A549 (cell line): ENCODE measurements around the gene OR10G6. TPM values are rescaled to one million over a fixed set of nuclear protein-coding genes. Genes with fewer than 3 reads are reported as not detected.

Experiments
- ATAC-seq, 2 experiments: fragments of 200-7000 bp in 1 of 2; fragments of >200 bp in 1 of 2; cut with Nextera tagmentation in 1 of 2; cut with Tn5 transposase in 1 of 2; 3 replicates each; pipeline versions ENCODE4 v1.8.0 to v1.9.1; 2018 to 2020; ENCODE audit warnings: mild to moderate bottlenecking in 1 of 2, moderate library complexity in 1 of 2
- CTCF ChIA-PET: fragments of 300-600 bp; sonication (Branson Sonifier 250); formaldehyde crosslinking; extraction: SDS; loops from one replicate; lab custom pipeline; 2021; ENCODE audit warnings: antibody characterized with exemption, inconsistent platforms; lab: Yijun Ruan, JAX
- POLR2A ChIA-PET: fragments of 350-600 bp; formaldehyde crosslinking; extraction: SDS; loops from one replicate; lab custom pipeline; 2021; ENCODE audit warnings: antibody characterized with exemption, inconsistent platforms; lab: Yijun Ruan, JAX
- DNase-seq, 2 experiments: peaks; one replicate each; pipeline versions ENCODE4 v3.0.0 to v3.0.0-alpha.2; 2011 to 2016; ENCODE audit warnings: low read depth in 1 of 2, low spot score in 1 of 2
- FAIRE-seq: peaks from 2 replicates; lab custom pipeline; 2011; peaks lifted over from hg19 to GRCh38; lab: Jason Lieb, UNC
- H3K27ac ChIP-seq, 2 experiments: fragments of >200 bp; sonication (Bioruptor Twin); formaldehyde crosslinking; 3 replicates each; pipeline ENCODE4 v1.5.1; 2016 to 2017
- H3K4me1 ChIP-seq: fragments of >200 bp; sonication (Bioruptor Twin); formaldehyde crosslinking; 3 replicates; pipeline ENCODE4 v1.6.1; 2016
- H3K4me2 ChIP-seq: fragments of >200 bp; sonication (Bioruptor Twin); formaldehyde crosslinking; 3 replicates; pipeline ENCODE4 v1.6.1; 2016
- H3K4me3 ChIP-seq: fragments of >200 bp; sonication (Bioruptor Twin); formaldehyde crosslinking; 3 replicates; pipeline ENCODE4 v1.5.1; 2016
- H3K9me3 ChIP-seq: fragments of >200 bp; sonication (Bioruptor Twin); formaldehyde crosslinking; 3 replicates; pipeline ENCODE4 v1.6.1; 2016
- ATOH8 ChIP-seq: fragments of 250-450 bp; sonication (Bioruptor Pico); IDR thresholded peaks from 2 replicates; pipeline ENCODE4 v1.5.0; 2020; ENCODE audit warnings: low read depth, mild to moderate bottlenecking, moderate library complexity
- CBX8 ChIP-seq: fragments of 200-600 bp; sonication (generic); IDR thresholded peaks from 2 replicates; pipeline ENCODE4 v1.6.1; 2016
- CEBPB ChIP-seq, 2 experiments: fragments of >200 bp in 1 of 2; sonication (Bioruptor Twin) in 1 of 2; formaldehyde crosslinking in 1 of 2; IDR thresholded peaks; 2 replicates each; pipeline ENCODE4 v1.6.1; 2012 to 2016
- CHD2 ChIP-seq: fragments of 150-350 bp; IDR thresholded peaks from 2 replicates; pipeline ENCODE4 v1.6.1; 2014; ENCODE audit warnings: low read length; ENCODE audit not compliant: partially characterized antibody
- CTCF ChIP-seq: fragments of >200 bp; sonication (Bioruptor Twin); formaldehyde crosslinking; IDR thresholded peaks from 3 replicates; pipeline ENCODE4 v1.5.1; 2016
- E2F6 ChIP-seq: IDR thresholded peaks from 2 replicates; pipeline ENCODE4 v1.6.1; 2012; ENCODE audit warnings: low read depth, borderline replicate concordance
- EHMT2 ChIP-seq: fragments of 200-600 bp; sonication (generic); IDR thresholded peaks from 2 replicates; pipeline ENCODE4 v1.6.1; 2016; ENCODE audit warnings: antibody characterized with exemption, low read depth, mild to moderate bottlenecking, moderate library complexity
- ELK1 ChIP-seq: fragments of 150-350 bp; IDR thresholded peaks from 2 replicates; pipeline ENCODE4 v1.6.1; 2014; ENCODE audit warnings: low read depth, mild to moderate bottlenecking, low read length
- EP300 ChIP-seq, 2 experiments: fragments of >200 bp; sonication (Bioruptor Twin); formaldehyde crosslinking; IDR thresholded peaks; 2 replicates in 1 of 2; 3 replicates in 1 of 2; pipeline ENCODE4 v1.6.1; 2016 to 2017
- ESRRA ChIP-seq: fragments of 150-350 bp; IDR thresholded peaks from 2 replicates; pipeline ENCODE4 v1.6.1; 2014; ENCODE audit warnings: mild to moderate bottlenecking, low read length, borderline replicate concordance
- FOSB ChIP-seq: fragments of 250-450 bp; sonication (Bioruptor Pico); IDR thresholded peaks from 2 replicates; pipeline ENCODE4 v1.5.0; 2020; ENCODE audit warnings: mild to moderate bottlenecking, moderate library complexity
- HEYL ChIP-seq: fragments of 250-450 bp; sonication (Bioruptor Pico); IDR thresholded peaks from 2 replicates; pipeline ENCODE4 v1.8.0; 2021; ENCODE audit warnings: mild to moderate bottlenecking, moderate library complexity
- HMGXB4 ChIP-seq: fragments of 250-450 bp; sonication (Bioruptor Pico); IDR thresholded peaks from 2 replicates; pipeline ENCODE4 v1.5.0; 2021; ENCODE audit warnings: mild to moderate bottlenecking, moderate library complexity, borderline replicate concordance
- JUN ChIP-seq, 2 experiments: fragments of >200 bp; sonication (Bioruptor Twin); formaldehyde crosslinking; IDR thresholded peaks; 2 replicates in 1 of 2; 3 replicates in 1 of 2; pipeline ENCODE4 v1.6.1; 2016 to 2017
- KDM1A ChIP-seq: fragments of 200-600 bp; sonication (generic); IDR thresholded peaks from 2 replicates; pipeline ENCODE4 v1.6.1; 2016; ENCODE audit warnings: low read depth, mild to moderate bottlenecking
- KDM5A ChIP-seq: fragments of 200-600 bp; sonication (generic); IDR thresholded peaks from 2 replicates; pipeline ENCODE4 v1.6.1; 2016; ENCODE audit warnings: antibody characterized with exemption, mild to moderate bottlenecking
- MAX ChIP-seq: IDR thresholded peaks from 2 replicates; pipeline ENCODE4 v1.6.1; 2012
- MYC ChIP-seq: IDR thresholded peaks from 2 replicates; pipeline ENCODE4 v1.6.1; 2012; ENCODE audit warnings: mild to moderate bottlenecking, inconsistent platforms, low read length, improper control_type of control experiment, borderline replicate concordance
- NFE2L2 ChIP-seq: fragments of 150-350 bp; conservative IDR thresholded peaks from 2 replicates; pipeline ENCODE4 v1.6.1; 2014; ENCODE audit warnings: low read length
- POLR2AphosphoS2 ChIP-seq: conservative IDR thresholded peaks from 2 replicates; pipeline ENCODE4 v1.6.1; 2012; ENCODE audit warnings: low read length, improper control_type of control experiment, inconsistent platforms
- RAD21 ChIP-seq, 2 experiments: fragments of >200 bp in 1 of 2; sonication (Bioruptor Twin) in 1 of 2; formaldehyde crosslinking in 1 of 2; IDR thresholded peaks in 1 of 2; conservative IDR thresholded peaks in 1 of 2; 2 replicates in 1 of 2; 3 replicates in 1 of 2; pipeline ENCODE4 v1.6.1; 2012 to 2018; ENCODE audit warnings: inconsistent platforms in 1 of 2
- RFX5 ChIP-seq: fragments of 450-650 bp; IDR thresholded peaks from 2 replicates; pipeline ENCODE4 v1.7.1; 2014; ENCODE audit warnings: antibody characterized with exemption, mild to moderate bottlenecking, moderate library complexity
- RNF2 ChIP-seq: fragments of 200-600 bp; sonication (generic); IDR thresholded peaks from 2 replicates; pipeline ENCODE4 v1.6.1; 2016; ENCODE audit warnings: low read depth, mild to moderate bottlenecking, antibody characterized with exemption, moderate library complexity, borderline replicate concordance
- SMC3 ChIP-seq: fragments of >200 bp; sonication (Bioruptor Twin); formaldehyde crosslinking; IDR thresholded peaks from 3 replicates; pipeline ENCODE4 v1.6.1; 2018; ENCODE audit warnings: inconsistent platforms
- SREBF2 ChIP-seq: fragments of 450-650 bp; IDR thresholded peaks from 2 replicates; pipeline ENCODE4 v1.6.1; 2014; ENCODE audit warnings: mild to moderate bottlenecking, moderate library complexity
- TFCP2L1 ChIP-seq: fragments of 250-450 bp; sonication (Bioruptor Pico); IDR thresholded peaks from 2 replicates; pipeline ENCODE4 v1.5.0; 2021; ENCODE audit warnings: mild to moderate bottlenecking
- TP53 ChIP-seq: fragments of 250-450 bp; sonication (Bioruptor Pico); IDR thresholded peaks from 2 replicates; pipeline ENCODE4 v1.5.0; 2021; ENCODE audit warnings: mild to moderate bottlenecking, moderate library complexity
- USF2 ChIP-seq: fragments of 450-650 bp; IDR thresholded peaks from 2 replicates; pipeline ENCODE4 v1.6.1; 2014; ENCODE audit warnings: antibody characterized with exemption
- ZNF302 ChIP-seq: fragments of 250-450 bp; sonication (Bioruptor Pico); IDR thresholded peaks from 2 replicates; pipeline ENCODE4 v1.9.0; 2021; ENCODE audit warnings: inconsistent platforms, mild to moderate bottlenecking, moderate library complexity
- WGBS: methylation state at CpG from one replicate; pipeline ENCODE4 v1.1.6; 2017; ENCODE audit errors: missing lambda C conversion rate; 5-methylcytosine and 5-hydroxymethylcytosine counted together
- polyA plus RNA-seq, 4 experiments: library from polyadenylated mRNA; depleted of rRNA in 3 of 4; stranded (reverse); fragments of >200 nt; fragmentation: RNase III in 1 of 4; extraction: RNeasy Plus Mini Kit Qiagen cat#74134 plus additional on column Dnase treatment in 1 of 4; gene quantifications; 2 replicates in 3 of 4; 3 replicates in 1 of 4; pipeline ENCODE4 v1.2.3, GENCODE V29; 2011 to 2017

The OR10G6 gene
- polyA plus RNA-seq, 2 of the 4 experiments (the other 2 are of a cell fraction), result not detected

- Histone ChIP-seq H3K4me3 (no peak overlapping the region), H3K9me3 (no peaks in the 10 kb centered on the region), H3K27ac (no peak overlapping the region), H3K4me1 (no peaks in the 10 kb centered on the region), H3K4me2 (no peak overlapping the region)
- FAIRE-seq (no peak), DNase-seq (no peak), ATAC-seq (no peak)
- whole genome bisulfite sequencing, result 13% methylated on average over 3 of the region's 9 CpGs
- CTCF ChIA-PET, result no interaction called here
- POLR2A ChIA-PET, result no interaction called here
- TF ChIP-seq EP300 (IDR thresholded peaks at IDR 0.05) (no peak), SMC3 (no peak), E2F6 (no peak), ATOH8 (CRISPR knock-in tag) (no peak), KDM5A (no peak), KDM1A (no peak)
These were observed 44.6 kb upstream of the OR10G6 start for GRCh38 chr11:124039557-124039956.

GRCh38 chr11:124036666-124037065 is 41.7 kb upstream of the OR10G6 start:
- TF ChIP-seq ELK1, result no peak
- TF ChIP-seq RNF2, result no peak
- no peak for TF ChIP-seq EHMT2
- TF ChIP-seq FOSB (CRISPR knock-in tag), result no peak
- TF ChIP-seq TP53 (CRISPR knock-in tag), result no peak
- no peak for TF ChIP-seq RFX5
- no peak for TF ChIP-seq MAX
- TF ChIP-seq USF2, result no peak
- TF ChIP-seq ESRRA, result no peak
- no peak for TF ChIP-seq MYC
- no peak for TF ChIP-seq CTCF
- CTCF ChIA-PET, result interaction anchor here (0.6 kb wide), 1 partner anchor 98 kb away, joined by 4 read pairs; no protein-coding TSS in a partner anchor
- DNase-seq, result no peak
- POLR2A ChIA-PET, result no interaction called here
- WGBS, result 79% methylated on average over 1 of the region's 1 CpG
- Histone ChIP-seq H3K27ac (no peak overlapping the region), H3K4me1 (no peaks in the 10 kb centered on the region), H3K4me3 (no peak overlapping the region), H3K4me2 (no peak overlapping the region), H3K9me3 (no peaks in the 10 kb centered on the region)
- FAIRE-seq, result no peak
- no peak for ATAC-seq

GRCh38 chr11:124026498-124026897 is 31.5 kb upstream of the OR10G6 start, which contains the start of gene OR10G8:
Gene OR10G8, plus strand, starts transcription at chr11:124026798. Its CDS starts 2,825 bp downstream, at chr11:124029623.
- Histone ChIP-seq H3K4me1 (no peaks in the 10 kb centered on the region), H3K27ac (no peak within 1 kb of the TSS), H3K4me2 (no peak within 1 kb of the TSS), H3K9me3 (no peaks in the 10 kb centered on the region), H3K4me3 (no peak within 1 kb of the TSS)
- 0% methylated on average over 2 of the region's 2 CpGs for WGBS
- no peak for FAIRE-seq
- ATAC-seq, result no peak
- ChIA-PET POLR2A (no interaction called here), CTCF (no interaction called here)
- no peak for DNase-seq
- no peak for TF ChIP-seq HMGXB4
- no peak for TF ChIP-seq CHD2
- no peak for TF ChIP-seq CEBPB (IDR thresholded peaks at IDR 0.05)
- no peak for TF ChIP-seq FOSB (CRISPR knock-in tag)
- TF ChIP-seq JUN (IDR thresholded peaks at IDR 0.05), result no peak
- TF ChIP-seq NFE2L2, result no peak
- TF ChIP-seq TFCP2L1 (CRISPR knock-in tag), result no peak
- no peak for TF ChIP-seq HEYL (CRISPR knock-in tag)
- TF ChIP-seq POLR2AphosphoS2, result no peak
- no peak for TF ChIP-seq ZNF302 (CRISPR knock-in tag)
- TF ChIP-seq CBX8, result no peak
- TF ChIP-seq RAD21 (conservative IDR thresholded peaks at IDR 0.05 in 1 of 2, IDR thresholded peaks at IDR 0.05 in 1 of 2), result no peak
- TF ChIP-seq SREBF2, result no peak
